Brain microvascular endothelial cell (primary cell): Measurements from ENCODE around the gene YTHDC2.
A peak's percentile ranks its signal among the peaks of the same experiment; 100 is the strongest.

ENCODE experiments used
- DNase-seq: peaks from one replicate; pipeline ENCODE4 v3.0.0-alpha.2; 2020
- H3K27ac ChIP-seq: fragments of 250-450 bp; sonication (Bioruptor Pico); 2 replicates; pipeline ENCODE4 v1.5.1; 2020; ENCODE audit warnings: mild to moderate bottlenecking, moderate library complexity
- H3K27me3 ChIP-seq: fragments of 250-450 bp; sonication (Bioruptor Pico); replicated peaks from 2 replicates; pipeline ENCODE4 v1.5.1; 2020; ENCODE audit warnings: mild to moderate bottlenecking
- H3K36me3 ChIP-seq: fragments of 250-450 bp; sonication (Bioruptor Pico); replicated peaks from 2 replicates; pipeline ENCODE4 v1.5.1; 2020; ENCODE audit warnings: mild to moderate bottlenecking
- H3K4me3 ChIP-seq: 2 replicates; pipeline ENCODE4 v1.5.1; 2011; ENCODE audit warnings: low read depth, mild to moderate bottlenecking, control low read depth, low read length, moderate library complexity
- in situ Hi-C: cut with HindIII; loops from 2 replicates; pipeline ENCODE4 v1.10.0; 2017; ENCODE audit warnings: low sequenced_read_pairs, low pct_ligation_motif_present
- TF ChIP-seq, protein P1 (sequence below): IDR thresholded peaks from 2 replicates; pipeline ENCODE4 v1.5.1; 2011; ENCODE audit warnings: low read depth, mild to moderate bottlenecking, moderate library complexity, low read length, control low read depth, inconsistent platforms; ENCODE audit errors: missing control alignments

The YTHDC2 gene

DNA sequence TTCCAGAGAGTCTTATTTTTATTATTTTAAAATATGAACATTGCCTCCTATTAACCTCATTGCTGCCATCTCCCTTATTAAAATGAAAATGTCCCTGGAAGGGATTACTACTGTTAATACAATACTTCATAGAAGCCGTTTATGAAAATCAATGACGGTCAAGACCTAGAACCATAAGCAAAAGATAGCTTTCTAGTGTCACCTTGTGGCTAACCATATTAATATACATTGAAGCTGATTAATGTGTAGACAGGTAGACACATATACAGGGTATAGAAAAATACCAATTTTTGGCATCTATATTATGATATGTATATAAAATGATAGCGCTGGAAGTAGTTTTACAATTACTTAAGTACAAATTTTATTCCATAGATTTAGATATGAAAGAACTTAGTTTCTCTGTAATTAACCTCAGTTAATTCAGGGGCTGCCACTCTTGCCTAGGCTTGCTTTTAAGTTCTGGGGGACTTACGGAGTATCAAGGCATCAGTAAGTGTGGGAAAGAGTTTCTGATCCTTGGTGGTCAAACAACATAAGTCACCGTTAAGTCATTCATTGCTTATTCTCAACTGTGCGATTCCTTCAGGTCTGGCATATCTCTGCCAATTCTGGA is 2.5 kb upstream of the YTHDC2 start:
- Histone ChIP-seq H3K27ac (no peak overlapping the region), H3K36me3 (no peaks in the 10 kb centered on the region), H3K4me3 (no peak overlapping the region), H3K27me3 (no peaks in the 10 kb centered on the region)
- in situ Hi-C loops: loop anchor here (25.0 kb wide), 1 partner anchor 174 kb away; no protein-coding TSS in a partner anchor
- TF ChIP-seq, protein P1, sequence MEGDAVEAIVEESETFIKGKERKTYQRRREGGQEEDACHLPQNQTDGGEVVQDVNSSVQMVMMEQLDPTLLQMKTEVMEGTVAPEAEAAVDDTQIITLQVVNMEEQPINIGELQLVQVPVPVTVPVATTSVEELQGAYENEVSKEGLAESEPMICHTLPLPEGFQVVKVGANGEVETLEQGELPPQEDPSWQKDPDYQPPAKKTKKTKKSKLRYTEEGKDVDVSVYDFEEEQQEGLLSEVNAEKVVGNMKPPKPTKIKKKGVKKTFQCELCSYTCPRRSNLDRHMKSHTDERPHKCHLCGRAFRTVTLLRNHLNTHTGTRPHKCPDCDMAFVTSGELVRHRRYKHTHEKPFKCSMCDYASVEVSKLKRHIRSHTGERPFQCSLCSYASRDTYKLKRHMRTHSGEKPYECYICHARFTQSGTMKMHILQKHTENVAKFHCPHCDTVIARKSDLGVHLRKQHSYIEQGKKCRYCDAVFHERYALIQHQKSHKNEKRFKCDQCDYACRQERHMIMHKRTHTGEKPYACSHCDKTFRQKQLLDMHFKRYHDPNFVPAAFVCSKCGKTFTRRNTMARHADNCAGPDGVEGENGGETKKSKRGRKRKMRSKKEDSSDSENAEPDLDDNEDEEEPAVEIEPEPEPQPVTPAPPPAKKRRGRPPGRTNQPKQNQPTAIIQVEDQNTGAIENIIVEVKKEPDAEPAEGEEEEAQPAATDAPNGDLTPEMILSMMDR: peak; percentile 26
- no peak for DNase-seq

DNA sequence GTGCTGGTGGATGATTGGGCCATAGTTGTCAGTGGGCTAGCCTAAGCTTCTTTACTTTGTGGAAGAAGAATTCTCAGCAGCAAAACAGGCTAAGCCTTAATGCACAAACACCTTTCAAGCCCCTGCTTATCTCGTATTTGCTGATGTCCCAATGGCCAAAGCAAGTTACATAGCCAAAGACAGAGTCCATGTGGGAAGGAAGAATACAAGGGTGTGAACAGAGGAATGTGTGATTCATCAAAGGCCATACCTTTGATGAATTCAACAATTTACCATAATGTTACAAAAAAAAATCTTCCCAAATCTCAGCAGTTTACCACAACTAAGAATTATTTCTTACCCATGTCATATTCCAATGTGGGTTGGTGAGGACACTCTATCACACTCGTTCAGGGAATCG is 1.2 kb upstream of the YTHDC2 start:
- TF ChIP-seq, protein P1: no peak
- no peak for DNase-seq
- in situ Hi-C loops: loop anchor here (25.0 kb wide), 1 partner anchor 175 kb away; no protein-coding TSS in a partner anchor
- Histone ChIP-seq H3K4me3 (no peak overlapping the region), H3K27ac (no peak overlapping the region), H3K27me3 (no peaks in the 10 kb centered on the region), H3K36me3 (no peaks in the 10 kb centered on the region)

DNA sequence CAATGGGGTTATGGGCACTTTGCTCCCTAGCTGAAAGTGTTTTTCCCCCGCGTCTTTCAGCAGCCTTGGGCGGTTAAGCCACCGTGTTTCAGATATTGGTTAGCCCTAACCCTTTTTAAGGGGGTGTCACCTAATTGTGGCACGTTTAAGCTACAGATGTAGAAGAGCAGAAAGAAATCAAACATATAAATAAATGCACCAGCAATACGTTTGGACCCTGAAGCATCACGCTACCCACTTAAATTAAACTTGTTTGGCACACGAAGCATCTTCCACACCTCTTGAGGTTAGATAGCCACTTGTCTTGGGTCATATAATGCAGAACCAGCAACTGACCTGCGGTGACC is 768 bp downstream of the YTHDC2 start:
- no peak for DNase-seq
- Histone ChIP-seq H3K4me3 (peak overlapping the region; percentile 83), H3K27ac (peak overlapping the region; percentile 79), H3K27me3 (no peaks in the 10 kb centered on the region), H3K36me3 (no peaks in the 10 kb centered on the region)
- in situ Hi-C loops: loop anchor here (25.0 kb wide), 1 partner anchor 177 kb away; no protein-coding TSS in a partner anchor
- TF ChIP-seq, protein P1: no peak

DNA sequence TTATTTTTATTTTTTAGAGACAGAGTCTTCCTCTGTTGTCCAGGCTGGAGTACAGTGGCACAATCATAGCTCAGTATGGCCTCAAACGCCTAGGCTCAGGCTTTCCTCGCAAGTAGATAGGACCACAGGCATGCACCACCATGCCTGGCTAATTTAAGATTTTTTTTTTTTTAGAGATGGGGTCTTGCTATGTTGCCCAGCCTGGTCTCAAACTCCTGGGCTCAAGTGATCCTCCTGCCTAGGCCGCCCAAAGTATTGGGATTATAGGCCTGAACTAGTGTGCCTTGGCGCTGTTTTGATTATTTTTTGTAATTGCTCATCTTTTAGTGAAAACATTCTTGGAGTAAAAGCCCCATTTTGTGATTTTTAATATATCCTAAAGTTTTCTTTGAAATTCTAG is 5.4 kb downstream of the YTHDC2 start:
- DNase-seq: no peak
- TF ChIP-seq, protein P1: no peak
- Histone ChIP-seq H3K4me3 (no peak overlapping the region), H3K27me3 (no peaks in the 10 kb centered on the region), H3K36me3 (peaks cover 3% of the 10 kb centered on the region), H3K27ac (no peak overlapping the region)
- in situ Hi-C loops: loop anchor here (25.0 kb wide), 1 partner anchor 182 kb away; no protein-coding TSS in a partner anchor

DNA sequence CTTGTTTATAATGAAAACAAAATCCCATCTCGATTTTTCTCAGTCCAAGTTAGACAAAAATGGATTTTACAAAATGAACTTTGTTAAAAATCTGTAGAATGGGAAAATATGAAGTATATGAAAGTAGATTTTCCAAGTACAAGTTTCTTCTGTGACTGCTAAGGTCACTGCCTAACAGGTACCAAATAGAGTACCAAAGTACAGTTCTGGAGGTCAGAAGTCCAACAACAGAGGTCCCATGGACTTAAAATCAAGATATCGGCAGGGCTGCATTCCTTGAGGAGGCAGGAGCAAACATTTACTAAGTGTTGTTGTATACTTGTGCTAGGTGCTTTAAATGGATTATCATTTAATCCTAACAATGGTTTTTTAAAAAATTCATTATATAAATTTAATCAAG is 5.9 kb downstream of the YTHDC2 start:
- DNase-seq: no peak
- TF ChIP-seq, protein P1: no peak
- Histone ChIP-seq H3K27me3 (no peaks in the 10 kb centered on the region), H3K4me3 (no peak overlapping the region), H3K27ac (no peak overlapping the region), H3K36me3 (peaks cover 3% of the 10 kb centered on the region)
- in situ Hi-C loops: loop anchor here (25.0 kb wide), 1 partner anchor 182 kb away; no protein-coding TSS in a partner anchor

DNA sequence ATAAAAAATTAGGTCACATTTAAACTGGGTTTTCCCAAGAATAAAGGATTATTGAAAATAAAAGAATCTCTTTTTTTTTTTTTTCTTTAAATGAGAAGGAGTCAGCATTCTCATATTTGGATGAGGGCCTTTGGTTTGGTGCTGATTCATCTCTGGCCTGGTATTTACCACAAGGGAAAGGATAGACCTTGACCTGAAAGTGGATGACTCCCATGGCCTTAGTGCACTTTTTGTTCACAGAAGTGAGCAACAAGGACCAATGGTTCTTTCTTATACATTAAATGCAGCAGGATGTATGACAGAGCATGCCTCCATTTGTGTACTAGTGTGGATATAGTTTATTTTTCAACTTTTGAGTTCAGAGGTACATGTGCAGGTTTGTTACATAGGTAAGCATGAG is 6.9 kb downstream of the YTHDC2 start:
- H3K27ac ChIP-seq: no peak overlapping the region
- H3K27me3 ChIP-seq: no peaks in the 10 kb centered on the region
- H3K36me3 ChIP-seq: peaks cover 3% of the 10 kb centered on the region
- in situ Hi-C loops: loop anchor here (25.0 kb wide), 1 partner anchor 183 kb away; no protein-coding TSS in a partner anchor
- H3K4me3 ChIP-seq: no peak overlapping the region
- TF ChIP-seq, protein P1: no peak
- peak; percentile 25 for DNase-seq
